GM12878 (cell line): ENCODE data around the gene FAM200B. TPM values are rescaled to one million over a fixed set of nuclear protein-coding genes. Genes with fewer than 3 reads are reported as not detected.

Source experiments
- BCLAF1 ChIP-seq: fragments of 450-650 bp; IDR thresholded peaks from 2 replicates; pipeline ENCODE4 v1.6.1; 2017; ENCODE audit warnings: antibody characterized with exemption, mild to moderate bottlenecking, moderate library complexity
- CTCF ChIP-seq, 3 experiments: IDR thresholded peaks in 2 of 3; conservative IDR thresholded peaks in 1 of 3; 2 replicates each; pipeline ENCODE4 v1.5.1; 2011; ENCODE audit warnings: low read depth in 3 of 3, low read length in 3 of 3, mild to moderate bottlenecking in 3 of 3, control low read depth in 2 of 3, moderate library complexity in 2 of 3, inconsistent platforms in 1 of 3, mixed read lengths in 1 of 3; ENCODE audit not compliant: control insufficient read depth in 2 of 3, insufficient read depth in 1 of 3; ENCODE audit errors: extremely low read depth in 1 of 3
- ETV6 ChIP-seq, 2 experiments: fragments of 450-650 bp in 1 of 2; IDR thresholded peaks in 1 of 2; conservative IDR thresholded peaks in 1 of 2; 2 replicates each; pipeline ENCODE4 v1.6.1; 2014; ENCODE audit warnings: antibody characterized with exemption in 1 of 2, borderline replicate concordance in 1 of 2, low read depth in 1 of 2, mild to moderate bottlenecking in 1 of 2, moderate library complexity in 1 of 2
- GATAD2B ChIP-seq: fragments of 450-650 bp; conservative IDR thresholded peaks from 2 replicates; pipeline ENCODE4 v1.6.1; 2017; ENCODE audit warnings: low read depth, mild to moderate bottlenecking, moderate library complexity
- HSF1 ChIP-seq: fragments of 150-350 bp; IDR thresholded peaks from 2 replicates; pipeline ENCODE4 v1.6.1; 2014; ENCODE audit warnings: mild to moderate bottlenecking, low read depth, low read length
- KLF5 ChIP-seq: fragments of 450-650 bp; IDR thresholded peaks from 2 replicates; pipeline ENCODE4 v1.6.1; 2014; ENCODE audit warnings: mild to moderate bottlenecking; ENCODE audit not compliant: partially characterized antibody
- POLR2AphosphoS5 ChIP-seq: IDR thresholded peaks from 2 replicates; pipeline ENCODE4 v1.6.1; 2011; ENCODE audit warnings: mild to moderate bottlenecking, low read length, inconsistent platforms
- SREBF1 ChIP-seq: IDR thresholded peaks from 2 replicates; pipeline ENCODE4 v1.6.1; 2012; ENCODE audit warnings: mild to moderate bottlenecking, low read length
- SUPT20H ChIP-seq: IDR thresholded peaks from 2 replicates; pipeline ENCODE4 v1.6.1; 2011; ENCODE audit warnings: low read depth, mild to moderate bottlenecking, low read length, moderate library complexity, borderline replicate concordance; ENCODE audit not compliant: control insufficient read depth
- TBL1XR1 ChIP-seq: IDR thresholded peaks from 2 replicates; pipeline ENCODE4 v1.6.1; 2012; ENCODE audit warnings: low read depth, low read length, improper control_type of control experiment
- ZBTB11 ChIP-seq: fragments of 450-650 bp; formaldehyde crosslinking; IDR thresholded peaks from 2 replicates; pipeline ENCODE4 v1.5.0; 2022; ENCODE audit warnings: mild to moderate bottlenecking, missing genetic modification characterization
- ZBTB4 ChIP-seq: fragments of 450-650 bp; formaldehyde crosslinking; IDR thresholded peaks from 2 replicates; pipeline ENCODE4 v1.4.0; 2022; ENCODE audit warnings: mild to moderate bottlenecking, moderate library complexity
- ZNF217 ChIP-seq: fragments of 450-650 bp; IDR thresholded peaks from 2 replicates; pipeline ENCODE4 v1.6.1; 2017; ENCODE audit warnings: antibody characterized with exemption, mild to moderate bottlenecking
- ZZZ3 ChIP-seq: IDR thresholded peaks from 2 replicates; pipeline ENCODE4 v1.6.1; 2011; ENCODE audit warnings: low read depth; ENCODE audit not compliant: control insufficient read depth, insufficient read length
- polyA plus RNA-seq, 11 experiments: library from polyadenylated mRNA; depleted of rRNA in 4 of 11; unstranded in 6 of 11; stranded (reverse) in 5 of 11; fragments of >200 nt; fragmentation: Nextera tagmentation in 4 of 11; fragmentation: Illumina TruSeq in 1 of 11; extraction: Ambion mirVana in 4 of 11; extraction: Trizol in 1 of 11; gene quantifications; 1 replicate in 1 of 11; 2 replicates in 10 of 11; pipeline versions ENCODE4 v1.2.1 to v1.2.3, GENCODE V29; 2011 to 2016; ENCODE audit warnings: inconsistent platforms in 2 of 11, missing spikeins in 2 of 11, low read depth in 1 of 11
- total RNA-seq, 4 experiments: library from RNA; depleted of rRNA in 3 of 4; stranded (reverse); fragments of >200 nt in 3 of 4; fragmentation: Illumina TruSeq in 1 of 4; extraction: Trizol in 1 of 4; gene quantifications; 2 replicates each; pipeline versions ENCODE4 v1.2.1 to v1.2.3, GENCODE V29; 2013 to 2021

Gene FAM200B
- total and polyA plus RNA-seq, 10 of the 15 experiments (the other 5 are each of a cell fraction or from before 2014, with no cell fraction given), result 13.8 to 48.5 (median 25.5) TPM

- no peak for TF ChIP-seq ZBTB4 (CRISPR knock-in tag)
- TF ChIP-seq GATAD2B, result peak; percentile 81
- no peak for TF ChIP-seq SUPT20H
- TF ChIP-seq KLF5, result peak; percentile 72
- TF ChIP-seq SREBF1, result no peak
- TF ChIP-seq ZZZ3, result no peak
- no peak for TF ChIP-seq HSF1
- TF ChIP-seq ETV6 (conservative IDR thresholded peaks at IDR 0.05 in 1 of 2, IDR thresholded peaks at IDR 0.05 in 1 of 2; ENCODE audit: borderline replicate concordance in 1 of 2, low read depth in 1 of 2), result no peak
- TF ChIP-seq ZNF217, result no peak
- peak; percentile 80 for TF ChIP-seq POLR2AphosphoS5
- no peak for TF ChIP-seq BCLAF1
- TF ChIP-seq CTCF (IDR thresholded peaks at IDR 0.05 in 2 of 3, conservative IDR thresholded peaks at IDR 0.05 in 1 of 3; ENCODE audit: control insufficient read depth in 2 of 3, extremely low read depth in 1 of 3, insufficient read depth in 1 of 3, low read depth in 3 of 3, low read length in 3 of 3), result peak in 1 of 3 experiments; percentile 10; a peak in 1 of 6 replicates
- TF ChIP-seq TBL1XR1, result 0 out of 2 replicates have a peak, but pooled peaks have one; percentile 51
- TF ChIP-seq ZBTB11 (CRISPR knock-in tag), result no peak
Measured at GRCh38 chr4:15681372-15682241, at the start of gene FAM200B (continued).
